ENCODE results near the gene SEMA4G.

GRCh38 chr10:100968062-100968736 is 1.1 kb upstream of the SEMA4G start:
- TF ChIP-seq CTCF (IDR thresholded peaks at IDR 0.05; ENCODE audit: low read length) (no peak), EZH2phosphoT487 (IDR thresholded peaks at IDR 0.05; ENCODE audit: low read length) (no peak)
